ENCODE data around the gene CWC27.

GRCh38 chr5:64811050-64811640 lies 42.4 kb downstream of the CWC27 start:
- no peak for TF ChIP-seq ELF2 (CRISPR knock-in tag; IDR thresholded peaks at IDR 0.05)
- no peak for TF ChIP-seq TEAD4 (IDR thresholded peaks at IDR 0.05; ENCODE audit: low read length)
- TF ChIP-seq TEAD4 (CRISPR knock-in tag; IDR thresholded peaks at IDR 0.05; ENCODE audit: borderline replicate concordance): no peak
- TF ChIP-seq CTCF (IDR thresholded peaks at IDR 0.05 in 2 of 3, conservative IDR thresholded peaks at IDR 0.05 in 1 of 3; ENCODE audit: insufficient read depth in 2 of 3, low read depth in 1 of 3, low read length in 3 of 3): peak; percentile 37 to 81 (median 48); a peak in 5 of 6 replicates
- TF ChIP-seq ZNF699 (CRISPR knock-in tag; IDR thresholded peaks at IDR 0.05; ENCODE audit: insufficient replicate concordance): no peak
- peak; percentile 65; the same call in 1 of the 2 replicates for TF ChIP-seq REST (IDR thresholded peaks at IDR 0.05; ENCODE audit: borderline replicate concordance)
- TF ChIP-seq REST (CRISPR knock-in tag; IDR thresholded peaks at IDR 0.05; ENCODE audit: low read depth): no peak
- TF ChIP-seq POLR2A (conservative IDR thresholded peaks at IDR 0.05): no peak
- TF ChIP-seq RAD51 (IDR thresholded peaks at IDR 0.05; ENCODE audit: borderline replicate concordance, low read depth): no peak
- TF ChIP-seq NRF1 (conservative IDR thresholded peaks at IDR 0.05 in 1 of 2, IDR thresholded peaks at IDR 0.05 in 1 of 2): no peak
- no peak for TF ChIP-seq ZKSCAN1 (IDR thresholded peaks at IDR 0.05; ENCODE audit: low read depth, low read length)
- 0 out of 2 replicates have a peak, but pooled peaks have one; percentile 39 for TF ChIP-seq SMC3 (conservative IDR thresholded peaks at IDR 0.05; ENCODE audit: insufficient read depth, low read depth, low read length)

Data from K562 (cell line).